NB4 (cell line): ENCODE results near the gene UQCC5.

Source experiments
- CTCF ChIP-seq: IDR thresholded peaks from one replicate; pipeline ENCODE4 v1.5.1; 2012; ENCODE audit warnings: low read depth, low read length
- MAX ChIP-seq: IDR thresholded peaks from 2 replicates; pipeline ENCODE4 v1.6.1; 2011; ENCODE audit warnings: low read depth, low read length
- MYC ChIP-seq: IDR thresholded peaks from 2 replicates; pipeline ENCODE4 v1.6.1; 2011; ENCODE audit warnings: low read depth, low read length

- TF ChIP-seq CTCF = no peak
- peak; percentile 66 for TF ChIP-seq MAX
- peak; percentile 51 for TF ChIP-seq MYC
These were observed 38.0 kb upstream of the UQCC5 start for GRCh38 chr3:52498137-52499054.
